Measurements from ENCODE around the gene KCNQ5.

GRCh38 chr6:72850040-72850439 lies 228.2 kb downstream of the KCNQ5 start:
- TF ChIP-seq, protein P1, sequence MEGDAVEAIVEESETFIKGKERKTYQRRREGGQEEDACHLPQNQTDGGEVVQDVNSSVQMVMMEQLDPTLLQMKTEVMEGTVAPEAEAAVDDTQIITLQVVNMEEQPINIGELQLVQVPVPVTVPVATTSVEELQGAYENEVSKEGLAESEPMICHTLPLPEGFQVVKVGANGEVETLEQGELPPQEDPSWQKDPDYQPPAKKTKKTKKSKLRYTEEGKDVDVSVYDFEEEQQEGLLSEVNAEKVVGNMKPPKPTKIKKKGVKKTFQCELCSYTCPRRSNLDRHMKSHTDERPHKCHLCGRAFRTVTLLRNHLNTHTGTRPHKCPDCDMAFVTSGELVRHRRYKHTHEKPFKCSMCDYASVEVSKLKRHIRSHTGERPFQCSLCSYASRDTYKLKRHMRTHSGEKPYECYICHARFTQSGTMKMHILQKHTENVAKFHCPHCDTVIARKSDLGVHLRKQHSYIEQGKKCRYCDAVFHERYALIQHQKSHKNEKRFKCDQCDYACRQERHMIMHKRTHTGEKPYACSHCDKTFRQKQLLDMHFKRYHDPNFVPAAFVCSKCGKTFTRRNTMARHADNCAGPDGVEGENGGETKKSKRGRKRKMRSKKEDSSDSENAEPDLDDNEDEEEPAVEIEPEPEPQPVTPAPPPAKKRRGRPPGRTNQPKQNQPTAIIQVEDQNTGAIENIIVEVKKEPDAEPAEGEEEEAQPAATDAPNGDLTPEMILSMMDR (IDR thresholded peaks at IDR 0.05), result no peak
- no peak for TF ChIP-seq POLR2A (IDR thresholded peaks at IDR 0.05)
